ENCODE measurements around the gene MIS18A.

Gene MIS18A

GRCh38 chr21:32320059-32320458 is 41.2 kb upstream of the MIS18A start:
- DNase-seq (ENCODE audit: extremely low read depth, low read depth) = no peak

GRCh38 chr21:32319012-32319411 is 40.2 kb upstream of the MIS18A start:
- no peak for DNase-seq (ENCODE audit: extremely low read depth, low read depth)
- no peak for TF ChIP-seq CTCF (IDR thresholded peaks at IDR 0.05; ENCODE audit: low read depth, low read length)

More at GRCh38 chr21:32320059-32320458, 41.2 kb upstream of the MIS18A start:
- TF ChIP-seq CTCF (IDR thresholded peaks at IDR 0.05; ENCODE audit: low read depth, low read length) = no peak

- no peak for DNase-seq (ENCODE audit: extremely low read depth, low read depth)
- TF ChIP-seq CTCF (IDR thresholded peaks at IDR 0.05; ENCODE audit: low read depth, low read length) = no peak
These were observed 38.9 kb upstream of the MIS18A start for GRCh38 chr21:32317726-32318125.

GRCh38 chr21:32316361-32317215 is 37.7 kb upstream of the MIS18A start:
- no peak for DNase-seq (ENCODE audit: extremely low read depth, low read depth)
- TF ChIP-seq CTCF (IDR thresholded peaks at IDR 0.05; ENCODE audit: low read depth, low read length) = no peak

- no peak for TF ChIP-seq CTCF (IDR thresholded peaks at IDR 0.05; ENCODE audit: low read depth, low read length)
- DNase-seq (ENCODE audit: extremely low read depth, low read depth) = no peak
These were observed 36.8 kb upstream of the MIS18A start for GRCh38 chr21:32315511-32316281.

- TF ChIP-seq CTCF (IDR thresholded peaks at IDR 0.05; ENCODE audit: low read depth, low read length) = no peak
- DNase-seq (ENCODE audit: extremely low read depth, low read depth) = no peak
These were observed 36.0 kb upstream of the MIS18A start for GRCh38 chr21:32314806-32315205.

- no peak for DNase-seq (ENCODE audit: extremely low read depth, low read depth)
- no peak for TF ChIP-seq CTCF (IDR thresholded peaks at IDR 0.05; ENCODE audit: low read depth, low read length)
These were observed 34.1 kb upstream of the MIS18A start for GRCh38 chr21:32312976-32313375.
